ENCODE measurements around the gene ERVH48-1.
"Not testable (repeated sequence)": the region's sequence is repeated elsewhere in the genome, so short reads cannot be mapped to it uniquely, and the experiment has no call there.

Gene ERVH48-1

DNA sequence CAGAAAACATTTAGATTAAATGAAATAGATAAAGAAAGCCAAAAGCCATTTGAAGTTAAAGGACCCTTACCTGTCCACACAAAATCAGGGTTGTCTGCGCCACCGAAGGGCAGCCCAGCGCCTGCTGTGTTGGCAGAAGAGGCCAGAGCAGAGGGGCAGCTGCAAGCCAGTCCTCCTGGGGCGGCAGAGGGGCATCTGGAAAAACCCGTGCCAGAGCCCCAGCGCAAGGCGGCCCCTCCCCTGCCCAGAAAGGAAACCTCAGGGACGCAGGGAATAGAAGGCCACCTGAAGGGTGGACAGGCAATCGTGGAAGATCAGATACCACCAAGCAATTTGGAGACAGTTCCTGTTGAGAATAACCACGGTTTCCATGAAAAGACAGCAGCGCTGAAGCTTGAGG, 21.6 kb downstream of the ERVH48-1 start:
- no peak for DNase-seq

DNA sequence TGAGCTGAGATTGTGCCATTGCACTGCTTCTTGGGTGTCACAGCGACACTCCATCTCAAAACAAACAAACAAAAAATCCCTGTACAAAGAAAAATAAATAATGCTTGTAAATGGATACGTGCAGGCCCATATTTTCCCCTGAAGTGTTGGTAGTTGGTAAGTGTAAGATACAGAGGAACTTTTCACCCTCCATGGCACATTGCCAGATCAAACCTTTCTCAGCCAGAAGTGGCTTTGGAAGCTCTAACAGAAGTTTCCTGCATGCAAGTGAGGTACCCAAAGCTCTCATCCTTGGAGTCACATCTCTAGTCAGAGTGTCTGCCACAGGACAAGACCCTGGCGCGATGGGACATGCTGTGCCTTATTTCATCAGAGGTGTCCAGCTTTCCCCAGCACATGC, 25.0 kb downstream of the ERVH48-1 start:
- no peak for DNase-seq

DNA sequence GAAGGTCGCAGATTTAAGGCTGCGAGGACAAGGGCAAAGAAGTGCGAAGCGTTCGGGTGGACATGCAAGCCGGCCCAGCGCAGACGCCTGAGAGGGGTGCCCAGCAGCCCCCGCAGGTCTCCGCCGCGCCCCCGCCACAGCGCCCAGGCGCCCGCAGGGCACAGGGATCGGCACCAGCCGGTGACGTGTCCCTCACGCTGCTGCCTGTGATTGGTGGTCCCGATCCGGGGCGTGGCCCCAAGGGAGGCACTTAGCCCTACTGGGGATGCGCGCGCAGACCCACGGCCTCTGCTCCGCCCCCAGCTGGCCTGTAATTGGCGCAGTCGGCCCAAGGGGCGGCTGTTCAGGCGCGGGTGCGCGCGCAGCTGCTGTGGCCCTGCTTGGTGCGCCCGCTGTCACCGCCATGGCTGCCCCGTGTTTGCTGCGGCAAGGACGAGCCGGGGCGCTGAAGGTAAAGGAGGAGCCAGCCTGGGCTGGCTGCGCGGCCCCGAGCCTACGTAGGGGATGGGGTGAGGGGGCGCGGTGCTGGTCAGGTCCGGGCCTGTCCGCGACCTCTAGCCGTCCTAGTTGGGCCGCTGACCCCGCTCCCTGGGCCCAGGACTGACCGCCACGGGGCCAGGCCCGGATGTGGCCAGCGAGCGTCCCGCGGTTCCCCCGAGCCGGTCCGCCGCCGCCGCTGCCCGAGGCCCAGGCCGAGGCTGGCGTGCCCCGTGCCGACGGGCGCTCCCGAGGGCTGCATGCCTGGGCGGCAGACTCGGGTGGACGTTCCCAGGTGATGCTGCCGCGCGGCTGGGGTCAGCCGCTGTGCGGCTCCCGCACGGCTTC, 32.3 kb downstream of the ERVH48-1 start, which contains the start of gene NDUFV3:
Gene NDUFV3, plus strand, starts transcription at position 379 of the 825 bp plus-strand sequence. Its CDS starts 25 bp downstream, at position 404.
- DNase-seq = peak; percentile 100

DNA sequence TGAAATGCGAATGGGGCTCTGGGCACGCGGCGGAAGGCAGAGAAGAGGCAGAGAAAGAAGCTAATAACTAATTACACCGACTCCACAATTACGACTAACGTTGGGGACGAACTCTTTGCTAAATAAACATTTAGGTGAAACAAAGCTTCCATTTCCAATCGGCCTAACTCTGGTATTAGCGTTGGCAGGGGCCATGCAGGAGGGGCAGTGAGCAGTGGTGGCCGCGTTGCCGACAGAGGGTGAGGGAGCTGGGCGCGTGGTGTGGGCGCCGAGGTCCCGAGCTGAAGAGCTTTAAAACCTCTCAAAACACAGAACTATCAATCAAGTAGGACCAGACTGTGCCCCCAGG, 32.9 kb downstream of the ERVH48-1 start:
- DNase-seq = no peak

DNA sequence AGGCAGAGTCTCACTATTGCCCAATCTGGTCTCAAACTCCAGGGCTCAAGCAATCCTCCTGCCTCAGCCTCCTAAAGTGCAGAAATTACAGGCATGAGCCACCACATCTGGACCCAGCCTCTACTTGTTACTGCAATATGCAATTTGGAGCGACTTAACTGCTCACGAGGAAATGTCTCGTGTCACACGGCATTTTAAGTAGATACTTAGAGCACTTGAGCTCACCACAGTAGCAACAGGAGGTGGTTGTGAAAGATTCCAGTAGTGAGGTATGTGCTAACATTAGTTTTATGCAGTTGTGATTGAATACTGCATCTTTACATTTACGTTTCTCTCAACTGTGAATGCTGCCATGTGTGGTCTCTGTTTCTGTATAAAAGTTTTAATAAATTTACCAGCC, 38.1 kb downstream of the ERVH48-1 start:
- DNase-seq = no peak

DNA sequence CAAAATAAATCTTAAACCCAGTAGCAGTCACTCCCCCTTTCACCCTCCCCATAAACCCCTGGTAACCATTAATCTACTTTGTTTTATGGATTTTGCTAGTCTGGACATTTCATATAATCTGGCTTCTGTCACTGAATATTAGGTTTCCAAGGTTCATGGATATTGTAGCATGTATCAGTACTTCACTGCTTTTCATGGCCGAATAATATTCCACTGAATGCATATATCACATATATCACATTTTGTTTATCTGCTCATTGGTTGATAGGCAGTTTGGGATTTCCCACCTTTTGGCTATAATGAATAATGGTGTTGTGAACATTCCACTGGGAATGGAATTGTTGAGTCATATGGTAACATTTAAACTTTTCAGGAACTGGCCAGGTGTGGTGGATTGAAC, 41.5 kb downstream of the ERVH48-1 start:
- no peak for DNase-seq

DNA sequence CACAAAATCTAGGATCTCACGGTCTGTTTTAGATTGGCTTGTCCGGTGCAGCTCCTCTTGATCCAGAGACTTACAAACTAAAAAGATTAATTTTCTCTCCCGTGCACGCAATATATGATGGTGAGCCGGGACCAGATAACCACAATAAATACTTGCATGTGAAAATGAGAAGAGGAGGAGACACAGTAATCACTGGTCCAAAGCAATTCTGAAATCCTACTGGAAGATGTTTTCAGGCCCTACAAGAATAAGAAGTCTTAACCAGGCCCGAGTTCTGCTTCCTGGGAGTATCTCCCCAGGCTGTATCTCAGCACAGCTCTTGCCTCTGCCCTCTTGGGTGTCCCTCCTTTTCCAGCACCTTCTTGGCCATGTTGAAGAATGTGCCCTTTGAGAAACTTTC, 45.1 kb downstream of the ERVH48-1 start:
- no peak for DNase-seq

DNA sequence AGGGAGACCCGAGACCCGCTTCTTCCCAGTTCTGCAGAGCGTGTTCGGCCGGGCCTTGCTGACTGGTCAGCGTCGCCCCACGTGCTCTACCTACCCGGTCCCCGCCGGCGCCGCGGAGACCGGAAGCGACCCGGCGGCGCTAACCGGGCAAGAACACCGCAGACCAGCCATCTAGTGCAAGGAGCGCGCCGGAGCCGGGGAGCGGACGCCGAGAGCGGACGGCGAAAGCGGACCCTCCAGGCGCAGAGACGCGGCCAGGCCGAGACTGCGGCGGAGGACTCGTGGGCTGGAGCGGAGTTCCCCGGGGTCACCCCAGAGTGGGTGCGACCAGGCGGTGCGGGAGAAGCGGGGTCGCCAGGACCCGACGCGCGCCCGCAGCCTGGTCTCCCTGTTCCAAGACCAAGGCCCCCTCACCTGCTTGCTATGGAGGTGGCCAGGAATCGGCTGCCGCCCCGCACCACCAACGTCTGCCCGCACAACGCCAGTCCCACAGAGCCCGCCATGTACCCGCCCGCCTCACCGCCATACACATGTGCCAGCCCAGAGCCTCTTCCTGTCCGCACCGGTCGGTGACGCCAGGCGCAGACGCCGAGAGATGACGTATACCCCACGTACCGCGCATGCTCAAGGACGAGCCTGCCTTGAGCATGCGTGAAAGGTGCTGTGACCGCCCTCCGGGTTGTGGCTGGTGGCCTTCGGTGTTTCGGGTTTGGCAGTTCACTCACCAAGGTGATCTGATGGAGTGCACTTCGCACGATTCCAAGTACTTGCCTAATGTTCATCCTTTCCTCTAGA, 46.2 kb downstream of the ERVH48-1 start, which contains the start of gene WDR4:
Gene WDR4, minus strand, starts transcription at position 547 of the 795 bp plus-strand sequence. Its CDS starts 44 bp downstream, at position 503.
- DNase-seq = peak; percentile 97

DNA sequence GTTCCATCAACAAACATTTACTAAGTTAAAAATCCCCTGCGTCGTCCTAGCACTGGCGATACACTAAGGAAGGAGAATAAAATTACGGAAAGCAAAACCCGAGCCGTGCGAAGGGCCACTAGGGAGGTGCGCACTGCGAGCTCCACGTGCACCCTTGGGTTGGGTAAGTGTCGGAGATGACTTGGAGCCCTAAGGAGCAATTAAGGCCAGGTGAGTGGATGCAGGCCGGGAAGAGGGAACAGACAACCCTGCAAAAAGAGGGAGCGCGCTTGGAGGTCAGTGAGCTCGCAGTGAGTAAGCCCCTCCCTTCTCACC, 46.8 kb downstream of the ERVH48-1 start:
- DNase-seq = no peak

DNA sequence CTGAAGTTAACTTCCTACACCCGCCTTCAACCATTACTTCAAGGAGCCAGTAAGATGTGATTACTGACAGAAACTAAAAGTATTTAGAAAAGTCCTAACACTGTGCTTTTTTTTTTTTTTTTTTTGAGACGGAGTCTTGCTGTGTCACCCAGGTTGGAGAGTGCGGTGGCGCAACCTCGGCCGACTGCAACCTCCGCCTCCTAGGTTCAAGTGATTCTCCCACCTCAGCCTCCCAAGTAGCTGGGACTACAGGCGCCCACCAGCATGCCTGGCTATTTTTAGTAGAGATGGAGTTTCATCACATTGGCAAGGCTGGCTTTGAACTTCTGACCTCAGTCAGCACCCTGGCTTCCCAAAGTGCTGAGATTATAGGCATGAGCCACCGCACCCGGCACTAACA, 49.6 kb downstream of the ERVH48-1 start:
- DNase-seq = not testable (repeated sequence)

DNA sequence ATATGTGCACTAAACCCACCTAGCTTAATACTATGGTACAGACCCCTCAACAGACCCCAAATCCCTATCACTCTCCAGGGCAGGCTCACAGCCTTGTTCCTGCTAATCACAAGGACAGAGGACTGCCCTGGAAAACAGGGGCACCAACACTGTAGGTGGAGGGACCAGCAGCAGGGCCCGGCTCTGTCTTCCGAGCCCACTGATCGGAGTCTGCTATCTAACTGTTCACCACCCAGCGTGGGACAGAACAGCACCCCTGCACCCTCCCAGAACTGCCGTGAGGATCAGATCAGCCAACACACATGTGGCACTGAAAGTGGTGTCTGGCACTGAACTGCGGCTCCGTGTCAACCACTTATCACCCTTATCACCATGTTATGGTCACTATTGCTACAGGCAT, 52.3 kb downstream of the ERVH48-1 start:
- DNase-seq = no peak

DNA sequence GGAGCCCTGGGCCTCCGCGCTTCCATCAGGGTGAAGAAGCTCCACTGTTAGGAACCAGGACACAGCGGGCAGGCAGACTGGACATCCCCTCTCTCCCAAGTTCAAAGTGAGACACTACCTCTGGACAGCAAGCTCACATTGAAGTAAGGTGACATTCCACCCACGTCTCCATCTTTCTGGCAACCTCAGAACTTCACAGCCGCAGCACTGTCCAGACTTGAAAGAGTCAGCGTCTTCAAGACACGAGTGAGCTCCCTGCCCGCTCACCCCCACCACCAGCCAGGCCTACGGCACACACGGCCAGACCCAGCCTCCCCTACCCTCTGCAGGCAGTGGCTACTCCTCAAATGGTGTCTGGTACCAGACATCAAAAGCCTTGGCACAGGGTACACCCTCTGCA, 57.2 kb downstream of the ERVH48-1 start:
- DNase-seq = no peak
